Activated CD4-positive, CD25-positive, alpha-beta regulatory T cell treated with anti-CD3 and anti-CD28 coated beads, Interleukin-2, amount 50 U/mL, for 24 hours (primary cell): ENCODE measurements around the gene ADSS1.

Experiments used
- ATAC-seq, 2 donors: fragments of 150-1000 bp; cut with Tn5 transposase; one replicate each; pipeline ENCODE4 v1.10.0; 2021; ENCODE audit warnings: mild to moderate bottlenecking in 1 of 2, moderate library complexity in 1 of 2

ADSS1 gene

DNA sequence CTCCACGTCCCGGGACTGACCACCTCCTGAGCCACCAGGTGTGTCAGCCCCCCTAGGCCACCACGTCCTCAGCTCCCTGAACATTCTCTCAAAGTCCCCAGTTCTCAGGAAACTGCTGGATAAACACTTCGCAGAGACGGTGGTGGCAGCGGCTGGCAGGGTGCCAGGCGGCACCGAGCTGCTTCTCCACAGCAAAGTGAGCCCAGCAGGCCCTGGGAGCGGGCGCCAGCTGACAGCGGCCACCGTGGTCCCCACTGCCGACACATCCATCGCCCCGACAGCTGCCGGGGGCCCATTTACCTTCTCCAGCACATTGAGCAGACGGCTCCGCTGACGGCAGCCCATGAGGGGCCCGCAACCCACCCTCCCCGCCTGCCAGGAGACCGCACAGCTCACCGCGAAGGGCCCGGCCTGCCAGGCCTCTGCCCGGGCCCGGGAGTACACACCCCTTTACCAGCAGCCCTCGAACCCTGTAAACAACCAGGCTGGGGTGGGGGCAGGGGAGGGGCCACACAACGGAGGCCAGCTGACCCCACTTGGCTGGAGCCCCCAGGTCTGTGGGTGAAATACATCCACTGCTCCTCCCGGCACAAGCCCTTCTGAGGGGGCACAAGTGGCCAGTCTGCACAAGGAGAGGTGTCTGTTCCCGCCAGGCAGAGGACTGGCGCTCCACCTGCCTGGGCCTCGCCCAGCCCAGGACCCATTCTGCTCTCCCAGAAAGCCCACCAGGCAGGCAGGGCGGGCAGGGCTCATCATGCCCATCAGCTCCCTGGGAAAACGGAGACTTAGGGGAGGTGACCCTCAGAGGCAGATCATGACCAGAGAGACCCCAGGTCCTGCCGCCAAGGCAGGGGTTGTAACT, 61.0 kb downstream of the ADSS1 start:
- no peak for ATAC-seq

DNA sequence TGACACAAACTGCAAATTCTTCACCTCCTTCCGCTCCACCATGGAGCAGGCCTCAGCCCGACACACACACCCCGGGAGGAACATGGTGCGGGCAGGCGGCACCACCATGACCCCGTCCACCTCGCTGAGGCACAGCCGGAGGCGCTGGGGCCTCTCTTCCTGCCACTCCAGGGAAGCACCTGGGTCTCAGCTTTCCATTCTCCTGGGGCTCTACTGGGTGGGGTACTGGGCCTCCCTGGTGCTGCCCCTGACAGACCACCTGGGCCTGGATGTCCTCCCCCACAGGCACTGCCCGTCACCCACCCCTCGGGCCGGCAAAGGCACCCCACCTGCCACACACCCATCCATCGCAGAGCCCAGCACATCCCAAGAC, 61.7 kb downstream of the ADSS1 start:
- no peak for ATAC-seq

DNA sequence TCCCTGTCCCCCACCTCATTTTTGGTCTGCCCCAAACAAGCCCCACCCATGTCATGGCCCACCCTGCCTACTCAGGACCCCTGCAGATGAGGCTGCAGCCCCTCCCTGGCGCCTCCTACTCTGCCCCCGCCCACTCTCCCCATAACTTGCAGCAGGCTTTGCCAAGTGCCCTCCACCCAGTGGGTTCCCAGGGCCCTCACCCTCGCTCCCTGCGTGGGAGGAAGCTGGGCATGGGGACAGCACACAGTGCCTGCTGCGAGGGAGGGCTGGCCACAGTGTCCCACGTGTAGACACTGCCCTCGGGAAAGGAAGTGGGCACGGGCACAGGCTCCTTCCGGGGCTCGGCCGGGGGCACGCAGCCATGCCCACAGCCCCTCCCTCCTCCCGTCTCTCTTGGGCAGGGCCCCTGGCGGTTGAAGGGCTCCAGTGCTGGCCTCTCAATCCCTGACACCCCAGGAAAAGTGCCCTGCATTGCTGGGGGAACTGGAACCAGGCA, 62.1 kb downstream of the ADSS1 start:
- ATAC-seq = peak; percentile 35 to 51

DNA sequence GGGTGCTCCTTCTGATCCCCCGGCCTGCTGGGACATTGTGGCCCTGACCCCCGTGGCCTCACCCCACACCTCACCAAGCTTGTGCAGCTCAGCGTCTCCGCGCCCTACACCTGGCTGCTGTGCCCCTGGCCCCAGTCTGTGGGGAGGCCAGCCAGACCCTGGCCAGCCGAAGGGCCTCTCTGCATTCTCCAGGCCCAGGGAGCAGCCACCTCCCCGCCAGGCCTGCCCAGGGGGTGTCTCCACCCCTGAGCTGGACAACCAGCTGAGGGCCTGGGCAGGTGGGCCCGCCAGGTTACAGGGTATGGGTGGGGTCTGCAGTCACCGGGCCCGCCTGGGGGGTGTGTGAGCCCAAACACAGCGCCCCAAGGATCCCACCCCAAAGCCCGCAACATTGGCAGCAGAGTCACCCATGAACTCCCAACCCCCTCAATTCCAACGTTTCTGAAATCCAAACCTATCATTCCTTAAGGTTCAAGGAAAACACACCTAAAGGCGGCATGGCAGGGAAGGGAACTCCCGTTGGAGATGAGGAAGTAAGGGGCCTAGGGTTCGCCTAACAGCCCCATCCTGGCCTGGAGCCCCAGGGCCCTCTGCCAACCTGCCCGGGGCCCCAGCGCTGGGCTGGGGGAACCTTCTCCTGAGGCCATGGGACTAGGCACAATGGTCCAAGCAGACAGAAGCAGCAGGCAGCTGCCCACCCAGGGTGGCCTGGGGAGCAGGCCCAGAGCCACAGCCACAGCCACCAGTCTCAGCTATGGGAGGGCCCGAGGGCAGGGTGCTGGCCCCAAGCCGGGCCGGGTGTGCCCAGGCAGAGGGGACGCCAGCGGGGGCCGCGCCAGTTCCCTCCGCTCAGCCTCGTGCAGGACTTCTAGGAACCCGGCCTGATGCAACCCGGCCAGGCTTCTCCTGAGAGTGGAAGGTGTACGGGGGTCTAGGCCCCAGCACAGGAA, 63.0 kb downstream of the ADSS1 start:
- no peak for ATAC-seq

DNA sequence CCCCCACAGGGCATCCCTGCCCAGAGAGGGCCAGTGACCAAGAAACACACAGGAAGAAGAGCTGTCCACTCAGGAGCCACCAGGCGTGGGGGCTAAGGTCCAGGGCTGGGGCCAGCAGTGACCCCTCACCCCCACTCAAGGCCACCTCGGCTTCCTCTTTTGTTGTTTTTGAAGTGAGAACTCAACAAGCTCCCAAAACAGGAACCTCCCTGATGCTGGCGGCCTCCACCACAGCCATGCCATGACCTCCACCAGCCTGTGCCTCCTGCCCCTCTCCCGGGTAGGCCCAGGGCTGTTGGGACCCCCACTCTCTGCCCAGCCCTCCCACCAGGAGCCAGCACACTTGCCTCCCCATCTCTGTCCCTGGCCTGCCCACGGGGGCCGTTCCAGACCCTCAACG, 63.7 kb downstream of the ADSS1 start:
- ATAC-seq = no peak

DNA sequence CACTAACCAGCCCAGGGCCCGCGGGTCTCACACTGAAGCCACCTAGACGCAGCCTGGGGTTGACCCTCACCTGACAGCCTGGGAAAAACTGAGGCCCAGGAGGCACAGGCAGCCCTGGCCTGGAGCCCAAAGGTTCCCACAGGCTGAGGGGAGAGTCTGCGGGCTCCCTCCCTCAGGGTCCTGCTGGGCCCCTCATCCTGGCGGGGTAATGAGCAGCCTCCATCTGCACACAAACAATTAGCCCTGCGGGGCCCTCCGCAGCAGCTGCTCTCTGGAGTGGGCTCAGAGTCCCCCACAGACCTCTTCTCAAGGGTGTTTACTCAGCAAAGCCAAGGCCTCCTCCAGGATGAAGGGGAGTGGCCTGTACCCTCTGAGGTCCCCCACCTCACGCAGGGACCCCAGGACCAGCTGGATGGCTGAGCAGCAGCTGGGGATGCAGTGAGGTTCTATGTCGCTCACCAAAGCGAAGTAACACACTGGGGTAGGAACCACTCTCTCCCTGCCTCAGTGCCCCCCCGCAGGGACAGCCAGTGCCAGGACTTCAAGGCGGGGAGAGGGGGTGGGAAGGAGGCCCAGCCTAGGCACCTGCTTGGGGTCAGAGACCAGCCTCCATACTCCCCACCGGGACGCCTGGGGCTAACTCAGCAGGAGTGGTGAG, 64.3 kb downstream of the ADSS1 start:
- ATAC-seq = no peak

DNA sequence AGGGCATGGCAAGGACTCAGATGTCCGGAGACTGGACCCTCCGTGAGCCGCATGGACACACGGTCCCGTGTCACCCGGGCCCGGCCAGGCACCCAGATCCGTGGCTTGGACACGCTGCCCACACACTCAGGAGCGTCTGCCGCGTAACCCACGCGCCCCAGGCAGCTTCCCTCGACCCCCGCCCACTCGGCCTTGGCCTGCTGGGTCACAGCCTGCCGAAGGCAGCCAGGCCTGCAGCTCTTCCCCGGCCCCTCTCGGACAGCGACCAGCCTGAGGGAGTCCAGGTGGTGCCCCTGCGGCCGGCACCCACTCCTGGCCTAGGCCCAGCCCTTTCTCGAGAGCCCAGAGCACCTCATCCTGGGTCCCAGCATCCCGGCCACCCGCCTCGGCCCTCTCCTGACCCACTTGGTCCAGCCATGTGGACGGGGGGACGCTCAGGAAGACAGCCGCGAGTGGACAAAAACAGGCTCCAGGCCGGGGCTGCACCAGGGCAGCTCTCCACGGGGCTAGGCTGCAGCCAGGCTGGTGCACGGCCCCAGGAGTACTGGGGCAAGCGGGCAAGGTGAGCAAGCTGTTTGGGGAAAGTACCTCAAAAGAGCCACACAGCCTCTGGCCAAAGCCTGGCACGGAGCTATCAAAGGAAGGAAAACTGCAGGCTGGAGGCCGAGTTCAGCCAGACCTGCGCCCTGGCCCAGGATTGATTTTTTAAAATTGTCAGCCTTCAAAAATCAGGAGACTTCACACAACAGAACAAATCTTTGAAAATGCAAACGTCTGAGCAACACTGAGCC, 65.0 kb downstream of the ADSS1 start:
- ATAC-seq = no peak

DNA sequence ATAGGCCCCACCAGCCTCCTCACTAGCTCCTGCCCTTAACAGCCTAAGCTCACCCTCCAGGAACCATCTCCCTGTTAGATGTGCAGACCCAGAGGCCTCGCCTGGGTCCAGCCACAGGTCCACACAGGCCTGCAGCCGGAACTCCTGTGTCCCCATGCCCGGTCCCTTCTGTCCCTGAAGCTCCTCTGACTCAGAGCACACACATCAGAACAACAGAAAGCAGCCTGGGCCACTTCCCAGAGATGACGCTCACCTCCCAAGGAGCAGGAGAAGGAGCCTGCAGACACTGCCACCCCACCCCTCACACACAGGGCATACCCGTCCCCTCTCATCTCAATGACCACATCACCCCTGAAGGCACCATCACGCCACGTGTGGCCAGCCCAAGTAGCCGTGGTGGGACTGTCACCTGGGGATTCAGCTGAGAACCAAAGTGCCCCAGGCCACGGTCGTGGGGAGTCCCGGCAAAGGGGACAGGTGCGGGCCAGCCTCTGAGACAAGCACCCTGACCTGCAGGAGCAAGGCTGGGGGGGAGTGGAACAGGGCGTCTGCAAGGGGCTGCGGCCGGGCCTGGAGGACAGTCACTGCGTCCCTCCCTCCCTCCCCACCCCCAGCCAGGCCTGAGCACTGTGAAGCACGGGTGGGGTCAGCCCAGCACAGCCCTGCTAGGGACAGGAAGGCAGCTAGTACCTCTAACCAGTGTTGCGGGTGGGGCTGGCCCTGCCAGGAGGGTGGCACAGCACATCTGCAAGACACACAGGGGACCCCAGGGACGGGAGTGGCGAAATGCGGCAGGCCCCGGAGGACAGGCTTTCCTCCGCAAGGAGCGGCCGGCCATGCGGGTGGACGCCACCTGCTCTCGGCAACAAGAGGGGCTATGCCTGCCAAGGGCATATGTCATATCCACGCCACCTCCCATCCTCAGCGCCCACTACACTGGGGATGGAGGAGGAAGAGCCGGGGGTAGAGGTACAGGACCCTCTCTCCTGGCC, 66.0 kb downstream of the ADSS1 start:
- ATAC-seq = no peak

DNA sequence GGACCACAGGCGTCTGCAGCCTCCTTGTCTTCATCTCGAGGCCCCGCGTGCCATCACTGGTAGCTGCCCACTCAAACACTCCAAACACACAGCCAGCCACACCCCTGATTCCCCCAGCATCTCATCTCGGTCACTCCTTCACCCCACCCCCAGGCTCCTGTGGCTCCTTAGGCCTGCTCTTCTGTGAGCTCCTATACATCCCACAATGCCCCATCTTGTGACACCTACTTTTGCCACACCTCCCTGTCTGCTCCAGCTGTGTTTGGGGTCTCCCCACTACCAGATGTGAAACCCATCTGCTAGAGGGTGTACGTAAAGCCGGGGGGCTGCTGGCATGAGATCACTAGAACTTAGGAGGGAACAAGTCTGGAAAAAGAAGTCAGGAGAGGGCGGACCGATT, 67.4 kb downstream of the ADSS1 start:
- no peak for ATAC-seq

DNA sequence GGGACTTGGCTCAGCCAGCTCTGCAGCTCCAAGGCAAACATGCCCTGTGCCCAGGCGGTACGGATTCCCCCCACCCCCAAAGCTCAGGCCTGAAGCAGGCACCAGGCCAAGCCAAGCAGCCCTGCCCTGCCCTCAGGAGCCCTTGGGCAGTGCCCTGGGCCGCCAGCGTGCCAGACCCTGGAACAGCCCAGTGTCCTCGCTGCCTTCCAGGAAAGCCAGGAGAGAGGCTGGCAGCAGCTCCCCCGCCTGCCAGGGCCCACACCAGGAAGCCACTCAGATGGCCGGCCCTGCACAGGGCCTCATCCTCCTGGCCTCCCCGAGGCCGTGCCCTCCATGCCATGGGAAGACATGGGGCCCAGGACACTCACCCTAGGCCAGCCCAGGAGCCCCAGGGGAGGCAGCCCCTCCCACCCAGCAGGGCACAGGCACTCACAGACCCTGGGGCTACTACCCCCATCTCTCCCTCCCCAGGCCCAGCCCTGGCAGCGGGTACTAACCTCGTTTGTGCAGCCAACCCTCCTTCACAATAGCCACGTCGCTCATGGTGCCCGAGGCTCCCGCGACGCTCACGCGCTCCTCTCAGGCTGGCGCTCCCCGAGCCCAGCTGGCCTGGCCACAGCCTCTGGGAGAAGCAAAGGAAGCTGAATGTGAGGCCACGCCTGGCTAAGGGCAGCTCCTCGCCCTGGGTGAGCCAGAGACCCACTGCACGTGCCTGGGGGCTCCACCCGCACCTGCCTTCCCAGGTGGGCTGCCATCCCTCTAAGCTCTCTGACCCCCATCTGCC, 68.3 kb downstream of the ADSS1 start:
- ATAC-seq = no peak

DNA sequence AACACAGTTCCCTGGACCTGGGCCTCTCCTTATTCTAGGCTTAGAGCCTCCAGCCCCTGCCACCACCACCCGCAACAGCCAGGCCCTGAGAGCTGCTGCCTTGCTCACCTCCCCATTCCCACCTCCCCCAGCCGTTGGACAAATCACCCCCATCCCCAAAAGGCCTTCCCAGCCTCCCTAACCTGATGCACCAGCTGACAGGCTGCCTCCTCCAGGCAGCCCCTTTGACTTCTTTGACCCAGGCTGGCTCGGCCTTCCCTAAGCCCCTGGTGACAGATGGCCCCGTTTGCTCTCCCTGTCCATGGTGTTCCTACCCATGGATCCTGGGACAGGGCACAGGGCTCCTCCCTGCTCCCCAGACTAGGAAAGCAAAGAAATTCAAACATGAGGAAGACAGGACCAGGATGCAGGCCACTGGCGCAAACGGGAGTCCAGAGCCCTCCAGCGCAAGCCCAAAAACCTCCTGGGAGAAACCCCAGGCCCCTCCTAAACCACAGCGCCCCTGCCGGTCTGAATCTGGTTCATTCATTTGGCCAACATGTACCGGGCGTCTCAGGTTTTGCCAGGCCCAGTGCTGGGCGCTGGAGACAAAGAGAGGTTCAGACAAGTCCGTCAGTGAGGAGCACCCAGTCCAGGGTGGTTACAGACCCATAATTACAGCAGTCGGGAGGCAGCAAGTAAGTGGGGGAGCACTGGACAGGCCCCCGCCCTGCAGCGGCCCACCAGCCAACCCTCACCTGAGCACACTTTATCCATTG, 69.1 kb downstream of the ADSS1 start:
- no peak for ATAC-seq

DNA sequence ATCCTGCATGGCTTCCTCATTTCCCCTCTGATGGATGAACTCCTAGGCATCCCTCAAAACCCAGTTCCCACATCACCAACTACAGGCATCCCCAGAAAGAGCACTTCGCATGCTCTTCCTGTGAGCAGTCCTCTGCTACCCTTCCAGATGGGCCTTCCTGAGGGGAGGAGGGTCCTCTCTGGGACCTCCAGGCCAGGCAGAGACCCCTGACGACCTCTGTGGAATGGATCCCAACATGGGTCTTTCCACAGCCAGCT, 69.6 kb downstream of the ADSS1 start:
- ATAC-seq = no peak

DNA sequence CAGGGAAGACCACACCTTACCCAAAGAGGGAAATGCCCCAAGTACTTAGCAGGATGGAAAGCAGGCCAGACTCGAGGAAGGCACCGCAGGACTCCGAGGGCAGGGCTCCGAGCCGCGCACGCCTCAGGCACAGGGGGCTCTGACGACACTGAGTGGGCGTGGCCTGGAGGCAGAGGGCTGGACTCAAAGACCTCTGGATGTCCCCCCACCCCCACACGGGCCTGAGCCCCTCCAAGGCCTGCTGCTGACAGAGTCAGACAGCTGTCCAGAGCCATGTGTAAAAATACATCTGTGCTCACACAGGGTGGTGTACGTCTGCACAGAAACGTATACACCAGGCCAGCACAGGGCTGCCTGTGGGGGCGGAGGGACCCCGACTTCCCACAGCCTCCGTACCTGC, 70.1 kb downstream of the ADSS1 start:
- peak in 1 of 2 donors; percentile 15 for ATAC-seq

DNA sequence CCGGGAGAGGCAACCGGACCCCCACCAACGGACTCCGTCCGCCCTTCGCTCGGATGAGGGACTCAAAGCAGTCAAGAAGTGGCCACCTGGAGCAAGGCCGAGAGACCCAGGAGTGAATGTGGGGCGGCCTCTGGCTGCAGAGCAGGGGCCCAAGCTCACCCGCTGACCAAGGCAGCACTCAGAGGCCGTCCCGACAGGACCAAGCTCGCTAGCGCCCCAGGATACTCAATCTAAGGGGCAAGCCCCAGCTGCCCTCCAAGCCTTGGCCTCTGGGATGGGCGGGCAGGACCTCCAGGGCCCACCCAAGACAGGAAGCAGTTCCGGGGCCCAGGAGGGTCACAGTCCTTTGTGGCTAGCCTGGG, 70.6 kb downstream of the ADSS1 start:
- no peak for ATAC-seq

DNA sequence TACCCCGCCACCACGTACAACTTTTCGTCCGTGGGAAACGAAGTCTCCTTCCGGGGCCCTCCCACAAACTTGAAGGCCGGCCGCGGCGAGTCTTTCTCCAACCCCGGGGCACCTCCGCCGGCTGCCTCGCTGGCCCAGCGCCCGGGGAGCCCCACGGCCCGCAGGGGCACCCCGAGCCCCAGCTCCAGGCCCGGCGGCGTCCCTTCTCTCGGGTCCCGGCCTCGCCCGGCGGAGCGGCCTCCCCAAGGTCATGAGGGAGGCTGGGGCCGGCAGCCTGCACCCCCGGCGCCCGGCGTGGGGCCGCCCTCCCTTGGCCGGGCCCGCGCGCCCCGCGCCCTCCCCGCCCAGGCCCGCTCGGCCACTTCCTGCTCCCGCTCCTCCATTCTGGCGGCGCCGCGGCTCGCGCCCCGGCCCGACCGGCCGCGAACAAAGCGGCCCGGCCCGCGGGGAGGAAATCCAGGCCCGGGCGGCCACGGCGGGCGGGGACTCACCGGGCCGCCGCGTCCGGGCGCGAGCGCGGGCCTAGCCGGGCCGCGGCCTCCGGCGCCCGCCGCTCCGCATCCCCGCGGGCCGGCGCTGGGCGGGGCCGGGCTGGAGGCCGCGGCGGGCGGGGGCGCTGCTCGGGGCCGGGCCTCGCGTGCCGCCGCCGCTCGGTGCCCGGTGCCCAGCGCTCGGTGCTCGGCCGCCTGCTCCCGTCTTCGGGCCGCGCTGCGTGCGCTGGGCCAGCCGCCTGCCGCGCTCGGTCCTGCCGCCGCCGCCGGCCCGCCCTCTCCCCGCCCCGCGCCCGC, 71.2 kb downstream of the ADSS1 start, which contains the start of gene AKT1:
Gene AKT1, minus strand, starts transcription at position 756 of the 788 bp plus-strand sequence. CDS start 3,105 bp downstream, outside the sequence.
- peak; percentile 60 to 61 for ATAC-seq

DNA sequence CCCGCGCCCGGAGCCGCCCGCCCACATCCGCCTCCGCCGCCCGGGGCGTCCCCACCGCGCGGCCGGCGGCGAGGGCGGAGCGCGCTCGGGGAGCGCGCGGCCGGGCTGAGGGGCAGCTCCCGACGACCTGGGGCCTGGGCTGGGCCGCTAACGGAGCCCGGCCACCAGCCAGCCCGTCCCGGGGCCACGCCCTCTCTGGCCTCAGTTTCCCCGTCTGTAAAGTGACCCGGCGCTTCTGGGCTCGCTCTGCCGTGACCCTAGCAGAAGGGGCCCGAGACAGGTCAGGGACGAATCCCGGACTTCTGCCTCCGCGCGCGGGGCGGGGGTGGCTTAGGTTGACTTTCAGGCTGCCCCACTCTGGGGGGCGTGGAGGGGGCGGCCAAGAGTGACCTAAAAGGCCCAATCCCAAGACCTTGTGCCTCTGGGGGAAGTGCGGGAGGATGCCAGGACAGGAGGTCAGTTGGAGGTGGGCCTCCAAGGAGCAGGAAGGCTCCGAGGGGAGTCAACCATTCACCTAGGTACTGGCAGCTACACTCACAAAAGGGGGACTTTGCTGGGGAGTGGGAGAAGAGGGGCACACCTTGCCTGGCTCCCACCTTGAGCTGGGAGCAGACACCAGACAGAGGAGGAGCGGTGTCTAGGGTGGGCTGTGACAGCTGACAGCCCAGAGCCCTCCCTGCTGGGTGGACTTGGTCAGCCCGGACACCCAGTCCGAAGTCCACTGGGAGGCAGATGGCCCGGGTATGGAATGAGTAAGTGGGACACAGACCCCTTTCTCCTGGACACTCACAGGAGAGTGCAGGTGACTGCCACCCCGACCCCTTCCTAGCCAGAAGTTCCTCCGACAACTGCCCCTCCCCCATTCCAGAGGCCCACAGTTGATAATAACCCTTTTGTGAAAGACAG, 72.0 kb downstream of the ADSS1 start:
- no peak for ATAC-seq

DNA sequence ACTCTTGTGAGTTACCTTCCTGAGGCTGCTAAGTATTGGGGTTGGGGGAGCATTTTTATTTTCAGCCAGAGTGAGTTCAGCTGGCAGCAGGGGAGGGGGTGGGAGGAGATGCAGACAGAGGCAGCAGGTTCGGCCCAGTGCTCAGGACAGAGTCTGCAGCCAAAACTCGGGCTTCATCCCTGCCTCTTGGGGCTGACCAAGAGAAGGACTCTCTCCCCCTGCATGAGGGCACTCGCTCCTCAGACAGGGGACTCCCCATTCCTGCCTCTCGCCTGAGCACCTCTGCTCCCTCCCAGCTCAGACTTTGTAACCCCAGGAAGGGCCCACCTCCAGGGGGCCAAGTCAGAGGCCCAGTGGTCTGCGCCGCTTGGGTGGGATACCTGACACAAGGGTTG, 72.7 kb downstream of the ADSS1 start:
- no peak for ATAC-seq
